Karpas-422 (cell line): ENCODE results near the gene MAP3K3. TPM values are rescaled to one million over a fixed set of nuclear protein-coding genes. Genes with fewer than 3 reads are reported as not detected.

Source experiments
- DNase-seq: peaks from one replicate; pipeline ENCODE4 v3.0.0-alpha.2; 2015
- H2AFZ ChIP-seq: fragments of 200-600 bp; sonication (generic); 2 replicates; pipeline ENCODE4 v1.6.1; 2014; ENCODE audit warnings: antibody characterized with exemption, low read length, mixed read lengths
- H3K27ac ChIP-seq: fragments of 200-600 bp; sonication (generic); 2 replicates; pipeline ENCODE4 v1.5.1; 2014; ENCODE audit warnings: mild to moderate bottlenecking, low read length, moderate library complexity
- H3K27me3 ChIP-seq: fragments of 200-600 bp; sonication (generic); 2 replicates; pipeline ENCODE4 v1.6.1; 2014; ENCODE audit warnings: low read length, mixed read lengths
- H3K36me3 ChIP-seq: fragments of 200-600 bp; sonication (generic); 2 replicates; pipeline ENCODE4 v1.6.1; 2014; ENCODE audit warnings: low read length, mixed read lengths; ENCODE audit not compliant: insufficient read depth
- H3K4me1 ChIP-seq: fragments of 200-600 bp; sonication (generic); 2 replicates; pipeline ENCODE4 v1.6.1; 2014; ENCODE audit warnings: mild to moderate bottlenecking, low read length, mixed read lengths
- H3K4me2 ChIP-seq: fragments of 200-600 bp; sonication (generic); 2 replicates; pipeline ENCODE4 v1.6.1; 2014; ENCODE audit warnings: low read length, low read depth, mild to moderate bottlenecking; ENCODE audit not compliant: poor library complexity, severe bottlenecking
- H3K4me3 ChIP-seq: fragments of 200-600 bp; sonication (generic); 2 replicates; pipeline ENCODE4 v1.5.1; 2014; ENCODE audit warnings: mild to moderate bottlenecking, antibody characterized with exemption, low read length, mixed read lengths
- H3K79me2 ChIP-seq: fragments of 200-600 bp; sonication (generic); 2 replicates; pipeline ENCODE4 v1.6.1; 2014; ENCODE audit warnings: mild to moderate bottlenecking, low read length, mixed read lengths
- H3K9ac ChIP-seq: fragments of 200-600 bp; sonication (generic); 2 replicates; pipeline ENCODE4 v1.6.0; 2014; ENCODE audit warnings: low read length
- H3K9me2 ChIP-seq: fragments of 200-600 bp; sonication (generic), shearing (Covaris generic); replicated peaks from 2 replicates; pipeline ENCODE4 v1.6.0; 2014; ENCODE audit warnings: mild to moderate bottlenecking, low read length, moderate library complexity; ENCODE audit not compliant: insufficient read depth
- H3K9me3 ChIP-seq: fragments of 300-700, 200-600 bp; sonication (generic); 2 replicates; pipeline ENCODE4 v1.6.1; 2014; ENCODE audit warnings: low read length, mixed read lengths
- H4K20me1 ChIP-seq: fragments of 200-600 bp; sonication (generic); 2 replicates; pipeline ENCODE4 v1.6.1; 2014; ENCODE audit warnings: mild to moderate bottlenecking, antibody characterized with exemption, low read length, low read depth; ENCODE audit not compliant: insufficient read depth
- total RNA-seq: library from RNA; depleted of rRNA; stranded (reverse); fragments of >200 nt; shearing (Covaris generic); gene quantifications from 2 replicates; pipeline ENCODE4 v1.2.3, GENCODE V29; 2014; ENCODE audit warnings: low replicate concordance

MAP3K3 gene
- total RNA-seq, 1 experiment from 2014 or later: 17.8 TPM

DNA sequence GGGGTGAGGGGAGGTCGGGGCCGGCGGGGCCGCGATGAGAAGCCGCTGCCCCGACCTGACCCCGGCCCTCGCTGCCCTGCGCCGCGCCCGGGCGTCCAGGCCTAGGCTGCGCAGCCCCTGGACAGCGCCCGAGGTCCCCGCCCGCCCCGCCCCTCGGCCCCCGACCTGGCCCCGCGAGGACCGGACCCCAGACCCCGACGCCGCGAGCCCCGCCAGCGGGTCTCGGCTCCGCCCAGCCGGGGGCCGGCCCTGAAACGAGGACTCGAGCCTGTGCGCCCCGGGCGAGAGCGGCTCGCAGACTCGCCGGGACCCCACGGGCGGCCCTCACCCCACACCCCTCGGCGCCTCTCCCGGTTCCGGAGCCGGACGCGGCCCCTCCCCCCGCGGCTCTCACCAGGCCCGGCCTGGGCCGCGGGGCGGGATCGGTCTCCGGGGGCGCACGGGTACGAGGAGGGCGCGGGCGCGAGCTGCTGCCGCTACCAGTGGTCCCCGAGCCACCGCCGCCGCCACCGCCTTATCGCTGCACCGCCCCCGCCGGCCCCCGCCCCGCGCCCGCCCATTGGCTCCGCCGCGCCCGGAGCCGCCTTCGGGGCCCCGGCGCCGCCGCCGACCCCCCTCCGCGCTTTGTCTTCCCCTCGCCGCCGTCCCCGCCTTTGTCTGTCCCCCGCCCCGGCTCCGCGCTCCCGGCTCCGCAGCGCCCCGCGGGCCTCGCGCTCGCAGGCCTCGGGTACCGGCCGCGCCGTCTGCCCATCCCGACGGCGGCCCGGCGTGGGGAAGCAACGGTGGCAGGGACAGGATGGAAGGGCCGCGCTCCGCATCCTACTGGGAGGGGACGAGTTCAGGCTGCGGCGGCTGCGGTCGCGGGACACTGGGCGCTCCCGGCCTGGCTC is 77.7 kb downstream of the MAP3K3 start, which contains the start of gene LIMD2:
TSS of gene LIMD2 (minus strand) at position 488 of the 890 bp plus-strand sequence. CDS start 827 bp downstream, outside the sequence.
- H3K79me2 ChIP-seq: peaks cover 44% of the 10 kb centered on the region
- H3K9me3 ChIP-seq: no peaks in the 10 kb centered on the region
- peak; percentile 87 for DNase-seq
- peaks cover 73% of the 10 kb centered on the region for H3K4me1 ChIP-seq
- H3K9ac ChIP-seq: peak within 1 kb of the TSS; percentile 82
- H3K27me3 ChIP-seq: no peaks in the 10 kb centered on the region
- H3K4me3 ChIP-seq: peak within 1 kb of the TSS; percentile 80
- peaks cover 27% of the 10 kb centered on the region for H3K36me3 ChIP-seq
- no peaks in the 10 kb centered on the region for H3K9me2 ChIP-seq
- no peaks in the 10 kb centered on the region for H4K20me1 ChIP-seq
- H2AFZ ChIP-seq: no peak within 1 kb of the TSS
- H3K27ac ChIP-seq: peak within 1 kb of the TSS; percentile 96
- H3K4me2 ChIP-seq: peak within 1 kb of the TSS; percentile 96

- Histone ChIP-seq H2AFZ (no peak overlapping the region), H3K9me3 (no peaks in the 10 kb centered on the region), H3K4me2 (peak overlapping the region; percentile 96), H3K27me3 (no peaks in the 10 kb centered on the region), H3K36me3 (peaks cover 29% of the 10 kb centered on the region), H3K9me2 (no peaks in the 10 kb centered on the region), H3K79me2 (peaks cover 44% of the 10 kb centered on the region), H3K4me1 (peaks cover 64% of the 10 kb centered on the region), H4K20me1 (no peaks in the 10 kb centered on the region), H3K9ac (peak overlapping the region; percentile 82), H3K27ac (peak overlapping the region; percentile 96), H3K4me3 (peak overlapping the region; percentile 80)
- DNase-seq: peak; percentile 89
Measured at GRCh38 chr17:63700528-63701455, 78.6 kb downstream of the MAP3K3 start.

- Histone ChIP-seq H3K9me2 (no peaks in the 10 kb centered on the region), H2AFZ (no peak overlapping the region), H3K4me3 (peak overlapping the region; percentile 80), H3K4me2 (peak overlapping the region; percentile 96), H4K20me1 (no peaks in the 10 kb centered on the region), H3K9ac (peak overlapping the region; percentile 82), H3K27ac (peak overlapping the region; percentile 96), H3K4me1 (peaks cover 57% of the 10 kb centered on the region), H3K79me2 (peaks cover 44% of the 10 kb centered on the region), H3K27me3 (no peaks in the 10 kb centered on the region), H3K9me3 (no peaks in the 10 kb centered on the region), H3K36me3 (peaks cover 24% of the 10 kb centered on the region)
- peak; percentile 67 for DNase-seq
Measured at GRCh38 chr17:63701456-63701820, 79.2 kb downstream of the MAP3K3 start.

GRCh38 chr17:63701868-63702720 is 79.9 kb downstream of the MAP3K3 start:
- Histone ChIP-seq H3K4me2 (peak overlapping the region; percentile 96), H3K36me3 (peaks cover 19% of the 10 kb centered on the region), H4K20me1 (no peaks in the 10 kb centered on the region), H3K9me2 (no peaks in the 10 kb centered on the region), H3K27ac (peak overlapping the region; percentile 96), H3K9ac (peak overlapping the region; percentile 82), H3K27me3 (no peaks in the 10 kb centered on the region), H3K4me3 (peak overlapping the region; percentile 80), H3K9me3 (no peaks in the 10 kb centered on the region), H3K79me2 (peaks cover 44% of the 10 kb centered on the region), H2AFZ (no peak overlapping the region), H3K4me1 (peaks cover 51% of the 10 kb centered on the region)
- DNase-seq: peak; percentile 90

DNA sequence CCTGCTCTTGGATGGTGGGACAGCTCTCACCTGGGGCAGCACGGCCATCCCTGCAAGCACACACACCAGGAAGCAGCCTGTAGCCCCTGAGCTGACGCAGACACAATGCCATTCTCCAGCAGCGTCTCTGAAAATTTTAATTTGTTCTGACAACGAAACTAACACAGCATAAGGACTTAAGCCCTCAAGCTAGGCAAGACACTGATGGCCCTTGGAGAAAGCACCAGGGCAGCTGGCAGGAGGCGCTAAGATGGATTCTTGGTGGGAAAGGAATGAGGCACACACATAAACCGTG is 80.5 kb downstream of the MAP3K3 start:
- H3K27ac ChIP-seq: peak overlapping the region; percentile 96
- no peaks in the 10 kb centered on the region for H3K9me3 ChIP-seq
- no peaks in the 10 kb centered on the region for H4K20me1 ChIP-seq
- peak overlapping the region; percentile 82 for H3K9ac ChIP-seq
- H3K27me3 ChIP-seq: no peaks in the 10 kb centered on the region
- H3K4me3 ChIP-seq: peak overlapping the region; percentile 80
- peaks cover 45% of the 10 kb centered on the region for H3K4me1 ChIP-seq
- H3K9me2 ChIP-seq: no peaks in the 10 kb centered on the region
- peaks cover 44% of the 10 kb centered on the region for H3K79me2 ChIP-seq
- no peak for DNase-seq
- no peak overlapping the region for H2AFZ ChIP-seq
- H3K4me2 ChIP-seq: peak overlapping the region; percentile 96
- peaks cover 16% of the 10 kb centered on the region for H3K36me3 ChIP-seq

- no peaks in the 10 kb centered on the region for H3K9me2 ChIP-seq
- H2AFZ ChIP-seq: no peak overlapping the region
- H3K4me3 ChIP-seq: peak overlapping the region; percentile 80; the same call in 1 of the 2 replicates
- H3K27me3 ChIP-seq: no peaks in the 10 kb centered on the region
- H3K36me3 ChIP-seq: peaks cover 16% of the 10 kb centered on the region
- peak overlapping the region; percentile 96 for H3K27ac ChIP-seq
- H3K9me3 ChIP-seq: no peaks in the 10 kb centered on the region
- no peaks in the 10 kb centered on the region for H4K20me1 ChIP-seq
- H3K9ac ChIP-seq: peak overlapping the region; percentile 82
- no peak for DNase-seq
- H3K4me1 ChIP-seq: peaks cover 41% of the 10 kb centered on the region
- H3K79me2 ChIP-seq: peaks cover 43% of the 10 kb centered on the region
- peak overlapping the region; percentile 96 for H3K4me2 ChIP-seq
Measured at GRCh38 chr17:63703029-63703428, 80.8 kb downstream of the MAP3K3 start.

- Histone ChIP-seq H4K20me1 (no peaks in the 10 kb centered on the region), H3K27me3 (no peaks in the 10 kb centered on the region), H3K9me2 (no peaks in the 10 kb centered on the region), H3K9ac (peak overlapping the region; percentile 82), H3K4me3 (no peak overlapping the region), H3K36me3 (peaks cover 17% of the 10 kb centered on the region; the same call in 1 of the 2 replicates), H3K9me3 (no peaks in the 10 kb centered on the region), H3K4me1 (peaks cover 36% of the 10 kb centered on the region), H3K4me2 (peak overlapping the region; percentile 96), H3K27ac (no peak overlapping the region), H2AFZ (no peak overlapping the region), H3K79me2 (peaks cover 38% of the 10 kb centered on the region)
- DNase-seq: no peak
Measured at GRCh38 chr17:63703556-63704258, 81.5 kb downstream of the MAP3K3 start.
